ENCODE data around the gene FDPS. TPM values are rescaled to one million over a fixed set of nuclear protein-coding genes. Genes with fewer than 3 reads are reported as not detected.

FDPS gene
- total and polyA plus RNA-seq, 2 donors (not counting 3 experiments of a cell fraction or from before 2014, with no cell fraction given) = 630 to 646 TPM

DNA sequence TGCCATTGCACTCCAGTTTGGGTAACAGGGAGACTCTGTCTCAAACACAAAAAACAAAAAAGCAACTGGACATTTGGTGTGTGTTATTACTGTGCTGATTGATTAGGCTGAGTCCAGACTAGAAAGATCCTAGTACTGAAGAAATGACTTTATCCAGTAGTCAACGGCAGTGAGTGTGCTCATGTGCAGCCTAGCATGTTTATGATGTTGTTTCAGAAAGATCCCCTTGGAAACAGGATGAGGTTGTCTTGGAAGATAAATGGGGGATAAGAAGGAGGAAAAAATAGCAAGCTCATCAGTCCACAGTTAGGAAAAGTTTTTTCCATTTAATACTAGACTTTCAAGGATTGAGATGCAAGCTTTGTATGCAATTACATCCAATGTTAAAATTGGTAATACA, 26.3 kb downstream of the FDPS start:
- POLR2A ChIA-PET = interaction anchor here (0.7 kb wide), 1 partner anchor 86 kb away, joined by 6 read pairs; no protein-coding TSS in a partner anchor

More for the DNA sequence above, 26.3 kb downstream of the FDPS start:
- H3K4me1 ChIP-seq (ENCODE audit: control insufficient read depth, extremely low read depth, insufficient read depth, low read length) = no peaks in the 10 kb centered on the region
- H3K36me3 ChIP-seq (ENCODE audit: control insufficient read depth in 2 of 2, extremely low read depth in 1 of 2, insufficient read depth in 2 of 2, low read length in 2 of 2) = peaks cover 5 to 20% of the 10 kb centered on the region in 2 experiments
- no peak overlapping the region for H3K27ac ChIP-seq (ENCODE audit: insufficient read depth, low read depth, low read length)
- no TSS peak for BruUV-seq (replicated peaks)
- no peaks in the 10 kb centered on the region for H3K9me3 ChIP-seq (replicated peaks; ENCODE audit: control insufficient read depth, insufficient read depth, low read length)
- no peak for TF ChIP-seq JUN (IDR thresholded peaks at IDR 0.05; ENCODE audit: borderline replicate concordance, insufficient read depth, insufficient read length, low read depth)
- TF ChIP-seq CTCF (IDR thresholded peaks at IDR 0.05; ENCODE audit: extremely low read depth in 1 of 2, insufficient read depth in 1 of 2, low read depth in 1 of 2, low read length in 2 of 2) = no peak
- TF ChIP-seq FOS (IDR thresholded peaks at IDR 0.05; ENCODE audit: borderline replicate concordance, insufficient read depth, low read length) = no peak
- TF ChIP-seq GATA2 (IDR thresholded peaks at IDR 0.05; ENCODE audit: insufficient read depth, insufficient read length, low read depth, low read length) = no peak
- TF ChIP-seq MYC (IDR thresholded peaks at IDR 0.05; ENCODE audit: low read depth, low read length) = no peak
- TF ChIP-seq POLR2A (IDR thresholded peaks at IDR 0.05; ENCODE audit: low read depth, low read length) = no peak
- TF ChIP-seq POLR2AphosphoS5 (IDR thresholded peaks at IDR 0.05; ENCODE audit: insufficient read depth, low read depth, low read length) = no peak
- no peak for TF ChIP-seq MAX (IDR thresholded peaks at IDR 0.05; ENCODE audit: insufficient read depth, insufficient read length)
- no peak for TF ChIP-seq EZH2 (IDR thresholded peaks at IDR 0.05; ENCODE audit: borderline replicate concordance, low read depth, low read length, severe bottlenecking)
- CTCF ChIA-PET = interaction anchor here (0.7 to 3.2 kb wide), 4 partner anchors 9 to 169 kb away, joined by 3 to 15 read pairs (median 6); no protein-coding TSS in a partner anchor
- no peak for DNase-seq (ENCODE audit: low read depth, low spot score)
- no peak overlapping the region for H3K9ac ChIP-seq (replicated peaks; ENCODE audit: extremely low read depth, insufficient read depth, low read length)
- H4K20me1 ChIP-seq (replicated peaks; ENCODE audit: control insufficient read depth, extremely low read depth, insufficient read depth, low read length) = no peaks in the 10 kb centered on the region
- H3K9me1 ChIP-seq (replicated peaks; ENCODE audit: control insufficient read depth, extremely low read depth, insufficient read depth, low read length) = no peaks in the 10 kb centered on the region
- dilution Hi-C loops (cut with MboI; ENCODE audit: extremely low pct_ligation_motif_present, low sequenced_read_pairs) (no loop called here), intact Hi-C loops (cut with micrococcal nuclease) (no loop called here)
- H3K4me2 ChIP-seq (ENCODE audit: insufficient read depth, low read length) = no peak overlapping the region
- no peaks in the 10 kb centered on the region for H3K79me2 ChIP-seq (ENCODE audit: control insufficient read depth, insufficient read depth, low read length)
- no peak for FAIRE-seq
- H3K4me3 ChIP-seq (replicated peaks in 1 of 3; ENCODE audit: insufficient read depth in 1 of 3, low read depth in 1 of 3, low read length in 3 of 3) = no peak overlapping the region
- H3K27me3 ChIP-seq (ENCODE audit: control insufficient read depth in 2 of 2, insufficient read depth in 2 of 2, low read length in 2 of 2) = no peaks in the 10 kb centered on the region
- H2AFZ ChIP-seq (ENCODE audit: low read depth, low read length) = no peak overlapping the region

Data from endothelial cell of umbilical vein (primary cell).